ENCODE measurements around the gene AGMAT.

GRCh38 chr1:15605398-15606383, 20.8 kb upstream of the AGMAT start:
- no peak for TF ChIP-seq CTCF (IDR thresholded peaks at IDR 0.05)
- no peak for TF ChIP-seq EZH2 (IDR thresholded peaks at IDR 0.05; ENCODE audit: borderline replicate concordance, insufficient read depth, low read depth, low read length, poor library complexity, severe bottlenecking)

All from B cell (primary cell).